GM12801 (cell line): Measurements from ENCODE around the gene REEP5.

Experiments used
- TF ChIP-seq, protein P1 (sequence below): IDR thresholded peaks from one replicate; pipeline ENCODE4 v1.5.1; 2011; ENCODE audit warnings: control low read depth; ENCODE audit not compliant: insufficient read length; ENCODE audit errors: extremely low read depth

The REEP5 gene

GRCh38 chr5:112878101-112878500, 43.9 kb downstream of the REEP5 start:
- TF ChIP-seq, protein P1, sequence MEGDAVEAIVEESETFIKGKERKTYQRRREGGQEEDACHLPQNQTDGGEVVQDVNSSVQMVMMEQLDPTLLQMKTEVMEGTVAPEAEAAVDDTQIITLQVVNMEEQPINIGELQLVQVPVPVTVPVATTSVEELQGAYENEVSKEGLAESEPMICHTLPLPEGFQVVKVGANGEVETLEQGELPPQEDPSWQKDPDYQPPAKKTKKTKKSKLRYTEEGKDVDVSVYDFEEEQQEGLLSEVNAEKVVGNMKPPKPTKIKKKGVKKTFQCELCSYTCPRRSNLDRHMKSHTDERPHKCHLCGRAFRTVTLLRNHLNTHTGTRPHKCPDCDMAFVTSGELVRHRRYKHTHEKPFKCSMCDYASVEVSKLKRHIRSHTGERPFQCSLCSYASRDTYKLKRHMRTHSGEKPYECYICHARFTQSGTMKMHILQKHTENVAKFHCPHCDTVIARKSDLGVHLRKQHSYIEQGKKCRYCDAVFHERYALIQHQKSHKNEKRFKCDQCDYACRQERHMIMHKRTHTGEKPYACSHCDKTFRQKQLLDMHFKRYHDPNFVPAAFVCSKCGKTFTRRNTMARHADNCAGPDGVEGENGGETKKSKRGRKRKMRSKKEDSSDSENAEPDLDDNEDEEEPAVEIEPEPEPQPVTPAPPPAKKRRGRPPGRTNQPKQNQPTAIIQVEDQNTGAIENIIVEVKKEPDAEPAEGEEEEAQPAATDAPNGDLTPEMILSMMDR: no peak

- TF ChIP-seq, protein P1: no peak
Observed at GRCh38 chr5:112876362-112876761, 45.7 kb downstream of the REEP5 start.

- TF ChIP-seq, protein P1: no peak
Observed at GRCh38 chr5:112870966-112871365, 51.1 kb downstream of the REEP5 start.

DNA sequence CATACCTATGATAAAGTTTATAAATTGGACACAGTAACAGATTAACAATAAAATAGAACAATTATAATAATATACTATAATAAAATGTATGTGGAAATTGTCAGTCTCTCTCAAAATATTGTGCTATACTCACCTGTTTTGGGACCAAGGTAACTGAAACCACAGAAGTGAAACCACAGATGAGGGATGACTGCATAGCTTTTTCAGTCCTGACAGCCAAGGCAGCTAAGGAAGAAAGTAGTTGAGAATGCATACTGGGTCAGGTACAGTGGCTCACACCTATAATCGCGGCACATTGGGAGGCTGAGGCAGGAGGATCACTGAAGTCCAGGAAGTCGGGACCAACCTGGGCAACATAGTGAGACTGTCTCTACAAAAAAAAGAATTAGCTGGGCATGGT, 52.1 kb downstream of the REEP5 start:
- TF ChIP-seq, protein P1: no peak

- TF ChIP-seq, protein P1: no peak
Observed at GRCh38 chr5:112867411-112867810, 54.6 kb downstream of the REEP5 start.

- TF ChIP-seq, protein P1: no peak
Observed at GRCh38 chr5:112866739-112867138, 55.3 kb downstream of the REEP5 start.

DNA sequence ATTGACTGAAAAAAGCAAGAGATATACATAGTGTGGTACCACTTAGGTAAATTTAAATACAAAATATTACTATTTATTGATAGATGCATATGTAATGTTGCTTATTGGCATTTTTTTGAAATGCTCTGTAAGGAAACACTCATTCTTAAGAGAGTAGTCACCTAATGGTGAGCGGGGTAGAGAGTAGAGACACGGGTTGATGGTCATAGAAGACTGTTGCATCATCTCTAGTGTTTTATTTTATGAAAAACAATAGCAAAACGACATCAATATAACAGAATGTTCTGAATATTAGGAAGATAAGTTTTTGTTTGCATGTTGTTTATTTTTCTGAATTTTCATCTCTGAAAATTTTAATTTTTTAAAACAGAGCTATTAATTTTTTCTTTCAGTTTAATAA, 56.9 kb downstream of the REEP5 start:
- TF ChIP-seq, protein P1: no peak

GRCh38 chr5:112863549-112863948, 58.5 kb downstream of the REEP5 start:
- TF ChIP-seq, protein P1: no peak
